Glutamatergic neuron (in vitro differentiated cells): Measurements from ENCODE around the gene CIT. TPM values are rescaled to one million over a fixed set of nuclear protein-coding genes. Genes with fewer than 3 reads are reported as not detected.

Experiments
- DNase-seq: peaks from one replicate; pipeline ENCODE4 v3.0.0; 2022
- H3K27ac Mint-ChIP-seq: one replicate; pipeline ENCODE4 v1.8.0; 2020; ENCODE audit warnings: mild to moderate bottlenecking, mixed read lengths, inconsistent platforms; ENCODE audit not compliant: unreplicated experiment
- H3K27me3 Mint-ChIP-seq: one replicate; pipeline ENCODE4 v1.8.0; 2020; ENCODE audit warnings: mild to moderate bottlenecking, moderate library complexity, mixed read lengths, inconsistent platforms; ENCODE audit not compliant: unreplicated experiment
- H3K36me3 Mint-ChIP-seq: one replicate; pipeline ENCODE4 v1.8.0; 2020; ENCODE audit warnings: mild to moderate bottlenecking, mixed read lengths, inconsistent platforms; ENCODE audit not compliant: unreplicated experiment
- H3K4me1 Mint-ChIP-seq: one replicate; pipeline ENCODE4 v1.8.0; 2020; ENCODE audit warnings: mild to moderate bottlenecking, low read depth, mixed read lengths, inconsistent platforms; ENCODE audit not compliant: unreplicated experiment
- H3K4me3 Mint-ChIP-seq: one replicate; pipeline ENCODE4 v1.8.0; 2020; ENCODE audit warnings: mild to moderate bottlenecking, mixed read lengths, inconsistent platforms; ENCODE audit not compliant: unreplicated experiment
- H3K9me3 Mint-ChIP-seq: one replicate; pipeline ENCODE4 v1.8.0; 2020; ENCODE audit warnings: mild to moderate bottlenecking, moderate library complexity, mixed read lengths, inconsistent platforms; ENCODE audit not compliant: unreplicated experiment
- total RNA-seq: library from RNA; stranded (reverse); fragmentation: NEBNext Ultra II Directional; extraction: Animal tissue kit (Norgen Biotek cat#: 25700); gene quantifications from one replicate; pipeline ENCODE4 v1.2.1, GENCODE V29; 2021; ENCODE audit not compliant: unreplicated experiment
- TF ChIP-seq, protein P1 (sequence below): fragments of 200-600 bp; sonication (generic); IDR thresholded peaks from one replicate; pipeline ENCODE4 v1.5.0; 2021; ENCODE audit not compliant: partially characterized antibody, unreplicated experiment

The CIT gene
- total RNA-seq, 1 donor from 2014 or later = 20.8 TPM

DNA sequence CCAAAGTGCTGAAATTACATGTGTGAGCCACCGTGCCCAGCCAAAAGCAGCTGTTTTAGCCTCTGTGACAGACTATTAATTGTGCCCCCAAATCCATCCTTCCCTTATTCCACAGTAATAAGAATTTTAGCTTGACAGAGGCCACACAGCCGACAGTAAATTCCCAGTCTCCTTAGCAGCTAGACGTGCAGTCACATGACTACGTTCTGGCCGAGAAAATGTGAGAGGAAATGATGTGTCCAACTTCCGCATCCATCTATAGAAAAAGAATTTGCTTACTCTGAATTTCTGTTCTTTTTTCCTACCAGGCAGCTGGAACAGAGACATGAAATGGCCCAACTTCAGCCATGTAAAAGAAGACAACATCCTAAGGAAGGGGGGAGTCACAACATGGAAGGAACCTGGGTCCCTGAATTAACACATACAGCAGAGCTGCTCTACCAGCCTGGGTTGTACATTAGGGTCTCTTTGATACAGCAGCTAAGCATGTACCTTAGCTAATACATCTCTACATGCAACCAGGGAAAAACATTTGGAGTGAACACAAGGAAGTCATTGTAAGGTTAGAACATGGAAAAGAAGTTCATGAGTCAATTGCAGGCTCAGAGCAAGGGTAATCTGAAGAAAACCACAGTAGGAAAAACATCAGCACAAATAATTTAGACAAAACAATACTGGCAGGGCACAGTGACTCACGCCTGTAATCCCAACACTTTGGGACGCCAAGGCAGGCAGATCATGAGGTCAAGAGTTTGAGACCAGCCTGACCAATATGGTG is 35.5 kb downstream of the CIT start:
- H3K4me1 Mint-ChIP-seq = peaks cover 3% of the 10 kb centered on the region
- no peaks in the 10 kb centered on the region for H3K36me3 Mint-ChIP-seq
- DNase-seq = no peak
- H3K9me3 Mint-ChIP-seq = no peaks in the 10 kb centered on the region
- TF ChIP-seq, protein P1, sequence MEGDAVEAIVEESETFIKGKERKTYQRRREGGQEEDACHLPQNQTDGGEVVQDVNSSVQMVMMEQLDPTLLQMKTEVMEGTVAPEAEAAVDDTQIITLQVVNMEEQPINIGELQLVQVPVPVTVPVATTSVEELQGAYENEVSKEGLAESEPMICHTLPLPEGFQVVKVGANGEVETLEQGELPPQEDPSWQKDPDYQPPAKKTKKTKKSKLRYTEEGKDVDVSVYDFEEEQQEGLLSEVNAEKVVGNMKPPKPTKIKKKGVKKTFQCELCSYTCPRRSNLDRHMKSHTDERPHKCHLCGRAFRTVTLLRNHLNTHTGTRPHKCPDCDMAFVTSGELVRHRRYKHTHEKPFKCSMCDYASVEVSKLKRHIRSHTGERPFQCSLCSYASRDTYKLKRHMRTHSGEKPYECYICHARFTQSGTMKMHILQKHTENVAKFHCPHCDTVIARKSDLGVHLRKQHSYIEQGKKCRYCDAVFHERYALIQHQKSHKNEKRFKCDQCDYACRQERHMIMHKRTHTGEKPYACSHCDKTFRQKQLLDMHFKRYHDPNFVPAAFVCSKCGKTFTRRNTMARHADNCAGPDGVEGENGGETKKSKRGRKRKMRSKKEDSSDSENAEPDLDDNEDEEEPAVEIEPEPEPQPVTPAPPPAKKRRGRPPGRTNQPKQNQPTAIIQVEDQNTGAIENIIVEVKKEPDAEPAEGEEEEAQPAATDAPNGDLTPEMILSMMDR = no peak
- no peak overlapping the region for H3K4me3 Mint-ChIP-seq
- H3K27me3 Mint-ChIP-seq = peaks cover 4% of the 10 kb centered on the region
- no peak overlapping the region for H3K27ac Mint-ChIP-seq

DNA sequence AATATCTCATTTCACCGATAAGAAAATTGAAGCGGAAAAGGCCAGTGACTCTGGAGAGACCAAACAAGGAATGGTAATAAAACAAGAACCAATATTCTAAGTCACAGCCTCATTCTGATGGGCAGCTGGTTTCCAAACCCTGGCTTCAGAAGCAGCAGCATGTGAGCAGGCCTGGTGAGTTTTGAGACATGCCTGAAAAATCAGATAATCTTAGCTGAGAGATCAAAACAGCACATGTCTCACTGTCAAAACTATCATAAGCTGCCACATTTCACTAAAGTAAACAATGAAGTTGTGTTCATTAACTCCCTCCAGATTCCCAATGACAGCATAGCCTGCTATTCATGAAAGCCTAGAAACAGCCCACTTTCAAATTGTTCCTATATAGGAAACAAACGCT is 36.5 kb downstream of the CIT start:
- no peak overlapping the region for H3K4me3 Mint-ChIP-seq
- H3K4me1 Mint-ChIP-seq = peaks cover 3% of the 10 kb centered on the region
- TF ChIP-seq, protein P1 = no peak
- no peak overlapping the region for H3K27ac Mint-ChIP-seq
- peaks cover 4% of the 10 kb centered on the region for H3K27me3 Mint-ChIP-seq
- H3K9me3 Mint-ChIP-seq = no peaks in the 10 kb centered on the region
- no peak for DNase-seq
- no peaks in the 10 kb centered on the region for H3K36me3 Mint-ChIP-seq

DNA sequence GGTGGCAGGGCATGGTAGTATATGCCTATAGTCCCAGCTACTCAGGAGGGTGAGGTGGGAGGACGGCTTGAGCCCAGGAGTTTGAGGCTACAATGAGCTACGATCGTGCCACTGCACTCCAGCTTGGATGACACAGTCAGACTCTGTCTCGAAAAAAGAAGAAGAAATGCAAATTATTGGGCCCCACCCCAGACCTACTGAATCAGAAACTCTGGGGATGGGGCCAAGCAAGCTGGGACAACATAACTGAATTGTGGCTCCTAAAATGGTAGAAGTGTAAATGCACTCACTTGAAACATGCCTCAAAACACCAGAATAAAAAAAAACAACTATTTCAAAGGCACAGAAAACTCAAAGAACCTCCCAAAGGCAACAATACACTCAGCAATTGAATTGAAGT is 37.0 kb downstream of the CIT start:
- DNase-seq = no peak
- no peaks in the 10 kb centered on the region for H3K36me3 Mint-ChIP-seq
- H3K4me3 Mint-ChIP-seq = no peak overlapping the region
- TF ChIP-seq, protein P1 = no peak
- H3K4me1 Mint-ChIP-seq = peaks cover 3% of the 10 kb centered on the region
- peaks cover 4% of the 10 kb centered on the region for H3K27me3 Mint-ChIP-seq
- no peak overlapping the region for H3K27ac Mint-ChIP-seq
- no peaks in the 10 kb centered on the region for H3K9me3 Mint-ChIP-seq

DNA sequence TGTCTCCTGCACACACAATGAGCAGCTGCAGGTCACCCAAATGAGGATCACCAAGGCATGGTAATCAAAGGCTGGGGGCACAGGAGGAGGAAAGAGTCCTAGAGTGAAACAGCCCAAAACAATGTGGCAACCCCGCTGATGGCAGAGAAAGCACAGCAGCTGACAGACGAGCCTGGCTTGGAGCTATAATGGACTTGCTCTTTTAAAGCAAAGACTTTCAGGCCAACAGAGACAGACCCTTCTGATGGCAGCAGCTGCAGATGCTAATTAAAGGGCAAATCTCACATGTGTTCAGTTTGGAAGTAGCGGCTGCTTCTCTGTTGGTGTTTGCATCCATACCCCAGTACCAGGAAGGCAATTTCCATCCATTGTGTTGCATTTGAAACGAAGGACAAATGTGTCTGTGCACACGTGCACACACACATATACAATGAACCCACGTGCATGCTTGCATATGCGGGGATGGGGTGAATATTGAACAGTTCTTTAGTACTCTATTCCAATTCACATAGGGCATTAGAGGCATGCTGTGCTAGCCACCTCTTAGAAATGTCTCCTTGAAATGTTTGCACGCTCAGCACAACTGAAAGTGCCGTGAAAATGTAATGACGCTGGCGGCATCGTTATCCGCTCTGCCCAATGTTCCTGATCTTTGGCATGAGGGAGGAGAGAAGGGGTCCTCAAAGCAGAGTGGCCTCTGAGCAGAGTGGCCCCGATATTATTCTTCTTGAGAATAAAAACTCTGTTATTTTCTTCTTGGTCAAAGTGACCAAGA is 38.1 kb downstream of the CIT start:
- no peaks in the 10 kb centered on the region for H3K9me3 Mint-ChIP-seq
- no peak overlapping the region for H3K27ac Mint-ChIP-seq
- TF ChIP-seq, protein P1 = no peak
- no peak overlapping the region for H3K4me3 Mint-ChIP-seq
- H3K36me3 Mint-ChIP-seq = no peaks in the 10 kb centered on the region
- peak; percentile 17 for DNase-seq
- peaks cover 4% of the 10 kb centered on the region for H3K27me3 Mint-ChIP-seq
- H3K4me1 Mint-ChIP-seq = peaks cover 5% of the 10 kb centered on the region

DNA sequence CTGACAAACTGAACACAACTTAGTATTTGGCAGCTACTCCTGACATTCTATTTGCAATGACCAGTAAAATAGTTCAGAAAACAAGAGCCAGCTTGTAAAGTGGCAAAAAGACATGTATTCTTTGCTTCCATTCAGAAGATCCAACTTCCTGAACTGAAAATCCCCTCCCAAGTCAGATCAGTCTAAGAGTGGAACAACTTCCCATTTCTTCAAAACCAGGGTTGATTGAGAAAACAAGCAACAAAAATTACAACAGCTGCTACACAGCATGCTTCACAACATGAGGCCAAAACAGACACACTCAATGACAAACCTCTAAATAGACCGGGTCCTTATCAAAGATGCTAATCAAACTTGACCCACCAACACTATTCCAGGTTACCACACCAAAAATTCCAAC is 40.3 kb downstream of the CIT start:
- Mint-ChIP-seq H3K9me3 (no peaks in the 10 kb centered on the region), H3K4me3 (no peak overlapping the region), H3K4me1 (peaks cover 5% of the 10 kb centered on the region), H3K36me3 (no peaks in the 10 kb centered on the region), H3K27ac (no peak overlapping the region), H3K27me3 (peaks cover 4% of the 10 kb centered on the region)
- DNase-seq = no peak
- TF ChIP-seq, protein P1 = no peak
